ENCODE results near the gene RIBC2. TPM values are rescaled to one million over a fixed set of nuclear protein-coding genes. Genes with fewer than 3 reads are reported as not detected.

The RIBC2 gene
- polyA plus RNA-seq (2012; ENCODE audit: insufficient read length, low read depth), result not detected

- no peak for TF ChIP-seq SIN3A (IDR thresholded peaks at IDR 0.05; ENCODE audit: borderline replicate concordance, insufficient read depth, low read length)
- no peak for TF ChIP-seq POLR2AphosphoS5 (IDR thresholded peaks at IDR 0.05; ENCODE audit: low read depth, low read length)
- TF ChIP-seq REST (IDR thresholded peaks at IDR 0.05; ENCODE audit: insufficient read depth in 1 of 2, low read depth in 2 of 2, low read length in 2 of 2), result no peak
- TF ChIP-seq FOXP2 (optimal IDR thresholded peaks at IDR 0.05; ENCODE audit: borderline replicate concordance, extremely low read depth, extremely low read length, insufficient read depth), result no peak
- no peak for TF ChIP-seq TAF1 (IDR thresholded peaks at IDR 0.05; ENCODE audit: borderline replicate concordance, insufficient read depth, low read length)
Observed at GRCh38 chr22:45413368-45414211, at the start of gene RIBC2, which contains the start of gene SMC1B. Gene RIBC2, plus strand, starts transcription at chr22:45413693. Its CDS starts 194 bp downstream, at chr22:45413887. Gene SMC1B, minus strand, starts transcription at chr22:45413599. Its CDS starts 32 bp downstream, at chr22:45413567.

GRCh38 chr22:45366713-45367112, 46.8 kb upstream of the RIBC2 start:
- no peak for TF ChIP-seq SIN3A (IDR thresholded peaks at IDR 0.05; ENCODE audit: borderline replicate concordance, insufficient read depth, low read length)
- TF ChIP-seq POLR2AphosphoS5 (IDR thresholded peaks at IDR 0.05; ENCODE audit: low read depth, low read length), result no peak
- TF ChIP-seq REST (IDR thresholded peaks at IDR 0.05; ENCODE audit: insufficient read depth in 1 of 2, low read depth in 2 of 2, low read length in 2 of 2), result no peak
- TF ChIP-seq TAF1 (IDR thresholded peaks at IDR 0.05; ENCODE audit: borderline replicate concordance, insufficient read depth, low read length), result no peak
- TF ChIP-seq FOXP2 (optimal IDR thresholded peaks at IDR 0.05; ENCODE audit: borderline replicate concordance, extremely low read depth, extremely low read length, insufficient read depth), result no peak

- TF ChIP-seq FOXP2 (optimal IDR thresholded peaks at IDR 0.05; ENCODE audit: borderline replicate concordance, extremely low read depth, extremely low read length, insufficient read depth), result no peak
- TF ChIP-seq TAF1 (IDR thresholded peaks at IDR 0.05; ENCODE audit: borderline replicate concordance, insufficient read depth, low read length), result no peak
- TF ChIP-seq SIN3A (IDR thresholded peaks at IDR 0.05; ENCODE audit: borderline replicate concordance, insufficient read depth, low read length), result no peak
- TF ChIP-seq POLR2AphosphoS5 (IDR thresholded peaks at IDR 0.05; ENCODE audit: low read depth, low read length), result no peak
- no peak for TF ChIP-seq REST (IDR thresholded peaks at IDR 0.05; ENCODE audit: insufficient read depth in 1 of 2, low read depth in 2 of 2, low read length in 2 of 2)
Observed at GRCh38 chr22:45376009-45376408, 37.5 kb upstream of the RIBC2 start.

- no peak for TF ChIP-seq FOXP2 (optimal IDR thresholded peaks at IDR 0.05; ENCODE audit: borderline replicate concordance, extremely low read depth, extremely low read length, insufficient read depth)
- TF ChIP-seq POLR2AphosphoS5 (IDR thresholded peaks at IDR 0.05; ENCODE audit: low read depth, low read length), result no peak
- no peak for TF ChIP-seq TAF1 (IDR thresholded peaks at IDR 0.05; ENCODE audit: borderline replicate concordance, insufficient read depth, low read length)
Observed at GRCh38 chr22:45376703-45377102, 36.8 kb upstream of the RIBC2 start.

- TF ChIP-seq REST (IDR thresholded peaks at IDR 0.05; ENCODE audit: insufficient read depth in 1 of 2, low read depth in 2 of 2, low read length in 2 of 2), result no peak
- no peak for TF ChIP-seq SIN3A (IDR thresholded peaks at IDR 0.05; ENCODE audit: borderline replicate concordance, insufficient read depth, low read length)
- no peak for TF ChIP-seq FOXP2 (optimal IDR thresholded peaks at IDR 0.05; ENCODE audit: borderline replicate concordance, extremely low read depth, extremely low read length, insufficient read depth)
- TF ChIP-seq POLR2AphosphoS5 (IDR thresholded peaks at IDR 0.05; ENCODE audit: low read depth, low read length), result no peak
- TF ChIP-seq TAF1 (IDR thresholded peaks at IDR 0.05; ENCODE audit: borderline replicate concordance, insufficient read depth, low read length), result no peak
Observed at GRCh38 chr22:45381348-45381747, 32.1 kb upstream of the RIBC2 start.

Measured in PFSK-1 (cell line).